ENCODE measurements around the gene AVEN. TPM values are rescaled to one million over a fixed set of nuclear protein-coding genes. Genes with fewer than 3 reads are reported as not detected.
"Not testable (repeated sequence)": the region's sequence is repeated elsewhere in the genome, so short reads cannot be mapped to it uniquely, and the experiment has no call there.

Gene AVEN
- polyA plus RNA-seq, 3 donors, result 13.7 to 17.2 (median 14.4) TPM

GRCh38 chr15:33857726-33858125 is 181.3 kb downstream of the AVEN start:
- no peak for DNase-seq

GRCh38 chr15:33852570-33852969 is 186.4 kb downstream of the AVEN start:
- no peak for DNase-seq

- DNase-seq, result no peak
These were observed 186.9 kb downstream of the AVEN start for GRCh38 chr15:33852094-33852493.

- DNase-seq, result no peak
These were observed 187.9 kb downstream of the AVEN start for GRCh38 chr15:33851079-33851478.

GRCh38 chr15:33848011-33848410 is 191.0 kb downstream of the AVEN start:
- no peak for DNase-seq

- no peak for DNase-seq
These were observed 192.1 kb downstream of the AVEN start for GRCh38 chr15:33846862-33847261.

- DNase-seq, result no peak
These were observed 192.9 kb downstream of the AVEN start for GRCh38 chr15:33846142-33846541.

GRCh38 chr15:33844597-33844996 is 194.4 kb downstream of the AVEN start:
- no peak for DNase-seq

GRCh38 chr15:33844186-33844585 is 194.8 kb downstream of the AVEN start:
- no peak for DNase-seq

- DNase-seq, result no peak
These were observed 198.4 kb downstream of the AVEN start for GRCh38 chr15:33840615-33841014.

- DNase-seq, result no peak
These were observed 199.5 kb downstream of the AVEN start for GRCh38 chr15:33839540-33839939.

GRCh38 chr15:33837294-33837693 is 201.7 kb downstream of the AVEN start:
- DNase-seq, result no peak

- DNase-seq, result no peak
These were observed 203.9 kb downstream of the AVEN start for GRCh38 chr15:33834892-33835743.

- no peak for DNase-seq
These were observed 207.4 kb downstream of the AVEN start for GRCh38 chr15:33831646-33832045.

- no peak for DNase-seq
These were observed 208.7 kb downstream of the AVEN start for GRCh38 chr15:33830351-33830750.

GRCh38 chr15:33826201-33826600 is 212.8 kb downstream of the AVEN start:
- DNase-seq, result no peak

- no peak for DNase-seq
These were observed 213.6 kb downstream of the AVEN start for GRCh38 chr15:33825453-33825852.

- DNase-seq, result no peak
These were observed 215.9 kb downstream of the AVEN start for GRCh38 chr15:33823119-33823518.

GRCh38 chr15:33822479-33822878 is 216.5 kb downstream of the AVEN start:
- DNase-seq, result no peak

GRCh38 chr15:33819499-33819898 is 219.5 kb downstream of the AVEN start:
- not testable (repeated sequence) for DNase-seq
